Measurements from ENCODE around the gene FOXE3. TPM values are rescaled to one million over a fixed set of nuclear protein-coding genes. Genes with fewer than 3 reads are reported as not detected.

Gene FOXE3
- total RNA-seq (2022; extraction: Qiagen RNA extraction) = 0.03 to 0.06 TPM in 2 of 5 replicates, not detected in the others

DNA sequence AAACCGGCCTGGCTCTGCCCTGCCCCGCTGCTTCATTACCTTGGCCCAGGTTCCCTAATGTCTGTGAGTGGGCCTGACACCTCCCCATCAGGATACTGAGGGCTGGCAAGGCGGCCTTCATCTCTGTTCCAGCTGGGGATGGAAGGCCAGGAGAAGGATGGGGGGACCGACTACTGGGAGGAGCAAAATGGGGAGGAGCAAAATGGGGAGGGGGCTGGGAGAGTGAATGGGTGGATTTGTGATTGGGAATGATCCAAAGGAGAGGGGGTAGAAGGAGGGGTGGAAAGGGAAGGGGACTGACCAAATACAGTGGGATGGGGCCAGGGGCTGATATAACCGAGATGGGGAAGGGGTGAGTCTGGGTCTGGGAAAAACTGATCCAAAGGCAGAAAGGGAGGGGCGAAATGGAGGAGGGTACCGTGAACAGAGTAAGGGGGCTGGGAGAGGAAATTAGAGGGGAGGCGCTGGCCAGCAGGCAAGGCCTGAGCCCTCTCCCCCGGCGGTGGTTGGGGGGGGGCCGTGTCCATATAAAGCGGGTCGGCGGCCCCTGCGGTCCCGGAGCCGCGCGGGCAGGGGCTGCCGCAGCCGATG is at the start of gene FOXE3:
FOXE3 (plus strand) TSS at position 558 of the 591 bp plus-strand sequence; CDS start at position 589, 31 bp downstream.

GRCh38 chr1:47437447-47438164 is 21.5 kb downstream of the FOXE3 start, which contains the start of gene FOXD2:
TSS of gene FOXD2 (plus strand) at chr1:47438044. CDS start at chr1:47438136, 92 bp downstream.

Other genes starting within 250 kb of the FOXE3 start
- gene PDZK1IP1, start 226.2 kb upstream of the FOXE3 start, total RNA-seq (2022; extraction: Qiagen RNA extraction) = 5.7 to 9.3 TPM (median 6.4 TPM) in 5 replicates
- gene TAL1, start 184.1 kb upstream of the FOXE3 start, total RNA-seq (2022; extraction: Qiagen RNA extraction) = 0.02 TPM in 1 of 5 replicates, not detected in the others
- gene STIL, start 102.1 kb upstream of the FOXE3 start, total RNA-seq (2022; extraction: Qiagen RNA extraction) = 9.0 to 11.3 TPM (median 9.6 TPM) in 5 replicates
- 56.1 to 70.3 TPM (median 65.9 TPM) in 5 replicates for gene CMPK1, start 82.5 kb upstream of the FOXE3 start, total RNA-seq (2022; extraction: Qiagen RNA extraction)
- 0.44 to 0.66 TPM (median 0.52 TPM) in 5 replicates for gene FOXD2, start 21.8 kb downstream of the FOXE3 start, total RNA-seq (2022; extraction: Qiagen RNA extraction)

Data from A549 treated with Hydrocortisone at 1 μM for 4 hours (cell line).